ENCODE results near the gene VASH1. TPM values are rescaled to one million over a fixed set of nuclear protein-coding genes. Genes with fewer than 3 reads are reported as not detected.

Gene VASH1
- total RNA-seq: 103 TPM

GRCh38 chr14:76761136-76761959 lies at the start of gene VASH1:
Gene VASH1 (plus strand): TSS chr14:76761468. CDS start chr14:76762822, 1,354 bp downstream.

GRCh38 chr14:76812422-76813383 lies 51.4 kb downstream of the VASH1 start, which contains the start of gene ANGEL1:
Gene ANGEL1 (minus strand): TSS chr14:76812882. CDS start chr14:76812827, 55 bp downstream.

GRCh38 chr14:76826122-76826521 lies 64.9 kb downstream of the VASH1 start, which contains the start of gene LRRC74A:
Gene LRRC74A (plus strand): TSS chr14:76826408. CDS start chr14:76826698, 290 bp downstream.

Other genes with a start within 250 kb of the VASH1 start
- 22.2 TPM for gene ANGEL1, start 51.4 kb downstream of the VASH1 start, total RNA-seq
- gene LRRC74A, start 64.9 kb downstream of the VASH1 start, total RNA-seq: not detected